CD4-positive, alpha-beta T cell treated with Interleukin-4 for 4 hours (primary cell): ENCODE measurements around the gene ZDHHC9.
A peak's percentile ranks its signal among the peaks of the same experiment; 100 is the strongest.

ENCODE experiments used
- DNase-seq: peaks from one replicate; pipeline ENCODE4 v3.0.0-alpha.2; 2020

Gene ZDHHC9

GRCh38 chrX:129784371-129784770 lies 59.3 kb downstream of the ZDHHC9 start:
- DNase-seq = no peak

GRCh38 chrX:129783291-129783713 lies 60.4 kb downstream of the ZDHHC9 start:
- peak; percentile 24 for DNase-seq

- no peak for DNase-seq
These were observed 61.0 kb downstream of the ZDHHC9 start for GRCh38 chrX:129782706-129783105.

GRCh38 chrX:129781680-129782495 lies 61.8 kb downstream of the ZDHHC9 start:
- no peak for DNase-seq

GRCh38 chrX:129781134-129781672 lies 62.5 kb downstream of the ZDHHC9 start:
- peak; percentile 88 for DNase-seq

GRCh38 chrX:129780441-129781105 lies 63.1 kb downstream of the ZDHHC9 start:
- no peak for DNase-seq

- peak; percentile 68 for DNase-seq
These were observed 63.9 kb downstream of the ZDHHC9 start, which contains the start of gene SASH3 for GRCh38 chrX:129779747-129780146. Gene SASH3, plus strand, starts transcription at chrX:129779949. Its CDS starts 149 bp downstream, at chrX:129780098.

- DNase-seq = no peak
These were observed 64.5 kb downstream of the ZDHHC9 start for GRCh38 chrX:129779086-129779672.

- DNase-seq = peak; percentile 70
These were observed 66.3 kb downstream of the ZDHHC9 start for GRCh38 chrX:129777218-129778030.

- peak; percentile 49 for DNase-seq
These were observed 69.8 kb downstream of the ZDHHC9 start for GRCh38 chrX:129773649-129774458.

- DNase-seq = peak; percentile 42
These were observed 70.8 kb downstream of the ZDHHC9 start for GRCh38 chrX:129772796-129773431.

- DNase-seq = peak; percentile 46
These were observed 72.3 kb downstream of the ZDHHC9 start for GRCh38 chrX:129771266-129771995.

GRCh38 chrX:129769467-129770154 lies 74.1 kb downstream of the ZDHHC9 start:
- peak; percentile 89 for DNase-seq

GRCh38 chrX:129768586-129769466 lies 74.9 kb downstream of the ZDHHC9 start:
- no peak for DNase-seq

GRCh38 chrX:129768186-129768585 lies 75.5 kb downstream of the ZDHHC9 start:
- DNase-seq = no peak

- DNase-seq = no peak
These were observed 80.0 kb downstream of the ZDHHC9 start for GRCh38 chrX:129763666-129764065.

- no peak for DNase-seq
These were observed 81.2 kb downstream of the ZDHHC9 start for GRCh38 chrX:129762448-129762847.

- no peak for DNase-seq
These were observed 82.1 kb downstream of the ZDHHC9 start for GRCh38 chrX:129761596-129761995.

- no peak for DNase-seq
These were observed 82.7 kb downstream of the ZDHHC9 start for GRCh38 chrX:129760981-129761380.
